ENCODE data around the gene NAV2.
"Not testable (repeated sequence)": the region's sequence is repeated elsewhere in the genome, so short reads cannot be mapped to it uniquely, and the experiment has no call there.

NAV2 gene

GRCh38 chr11:19980957-19981669 is 268.5 kb downstream of the NAV2 start:
- no peak for DNase-seq

GRCh38 chr11:19982774-19983495 is 270.3 kb downstream of the NAV2 start:
- no peak for DNase-seq

GRCh38 chr11:19984048-19984742 is 271.6 kb downstream of the NAV2 start:
- no peak for DNase-seq

GRCh38 chr11:19985111-19985510 is 272.5 kb downstream of the NAV2 start:
- no peak for DNase-seq

- DNase-seq: no peak
Observed at GRCh38 chr11:19987331-19987801, 274.7 kb downstream of the NAV2 start.

GRCh38 chr11:19988598-19988997 is 276.0 kb downstream of the NAV2 start:
- no peak for DNase-seq

GRCh38 chr11:19989191-19989590 is 276.6 kb downstream of the NAV2 start:
- no peak for DNase-seq

- no peak for DNase-seq
Observed at GRCh38 chr11:19992162-19992561, 279.5 kb downstream of the NAV2 start.

GRCh38 chr11:19992998-19993397 is 280.4 kb downstream of the NAV2 start:
- DNase-seq: no peak

- DNase-seq: no peak
Observed at GRCh38 chr11:19994672-19995071, 282.0 kb downstream of the NAV2 start.

- DNase-seq: no peak
Observed at GRCh38 chr11:19995145-19995544, 282.5 kb downstream of the NAV2 start.

- DNase-seq: no peak
Observed at GRCh38 chr11:19996571-19996970, 283.9 kb downstream of the NAV2 start.

- DNase-seq: no peak
Observed at GRCh38 chr11:20000022-20000350, 287.3 kb downstream of the NAV2 start.

GRCh38 chr11:20000351-20001134 is 287.9 kb downstream of the NAV2 start:
- DNase-seq: no peak

GRCh38 chr11:20002312-20003216 is 289.9 kb downstream of the NAV2 start:
- DNase-seq: no peak

GRCh38 chr11:20003351-20003750 is 290.7 kb downstream of the NAV2 start:
- DNase-seq: no peak

GRCh38 chr11:20004866-20005265 is 292.2 kb downstream of the NAV2 start:
- no peak for DNase-seq

GRCh38 chr11:20005747-20006146 is 293.1 kb downstream of the NAV2 start:
- DNase-seq: no peak

GRCh38 chr11:20006618-20007017 is 294.0 kb downstream of the NAV2 start:
- DNase-seq: not testable (repeated sequence)

GRCh38 chr11:20007386-20007785 is 294.7 kb downstream of the NAV2 start:
- DNase-seq: no peak

GRCh38 chr11:20008190-20008870 is 295.7 kb downstream of the NAV2 start:
- no peak for DNase-seq
